ENCODE results near the gene CCDC102A. TPM values are rescaled to one million over a fixed set of nuclear protein-coding genes. Genes with fewer than 3 reads are reported as not detected.

CCDC102A gene
- total RNA-seq, 4 donors from 2014 or later, result 13.1 to 34.9 (median 18.9) TPM

GRCh38 chr16:57566436-57566835 is 30.1 kb upstream of the CCDC102A start:
- DNase-seq, result no peak
- Histone ChIP-seq H3K27ac (no peak overlapping the region), H3K4me1 (no peaks in the 10 kb centered on the region), H3K27me3 (no peaks in the 10 kb centered on the region), H3K36me3 (no peaks in the 10 kb centered on the region), H3K4me3 (replicated peaks in 1 of 3) (no peak overlapping the region), H3K9me3 (no peaks in the 10 kb centered on the region)
- TF ChIP-seq CTCF (IDR thresholded peaks at IDR 0.05), result no peak
- no peak for TF ChIP-seq POLR2A (IDR thresholded peaks at IDR 0.05)
- 88 to 90% methylated on average over 2 to 3 of the region's 3 CpGs for WGBS, 2 donors
- intact Hi-C loops (cut with DNase I), result no loop called here

- H3K36me3 ChIP-seq, result no peaks in the 10 kb centered on the region
- no peaks in the 10 kb centered on the region for H3K27me3 ChIP-seq
- intact Hi-C loops (cut with DNase I), result no loop called here
- H3K4me3 ChIP-seq (replicated peaks in 1 of 3), result no peak overlapping the region
- DNase-seq, result no peak
- no peaks in the 10 kb centered on the region for H3K4me1 ChIP-seq
- TF ChIP-seq POLR2A (IDR thresholded peaks at IDR 0.05) (no peak), CTCF (IDR thresholded peaks at IDR 0.05) (no peak)
- H3K27ac ChIP-seq, result no peak overlapping the region
- H3K9me3 ChIP-seq, result no peaks in the 10 kb centered on the region
- WGBS, 2 donors, result 74 to 81% methylated on average over 2 to 3 of the region's 3 CpGs
Measured at GRCh38 chr16:57565461-57565860, 29.1 kb upstream of the CCDC102A start.

GRCh38 chr16:57564571-57565270 is 28.4 kb upstream of the CCDC102A start:
- Histone ChIP-seq H3K36me3 (no peaks in the 10 kb centered on the region), H3K4me3 (replicated peaks in 1 of 3) (no peak overlapping the region), H3K27me3 (no peaks in the 10 kb centered on the region), H3K27ac (no peak overlapping the region), H3K9me3 (no peaks in the 10 kb centered on the region), H3K4me1 (no peaks in the 10 kb centered on the region)
- intact Hi-C loops (cut with DNase I), result no loop called here
- DNase-seq, result no peak
- TF ChIP-seq CTCF (IDR thresholded peaks at IDR 0.05), result no peak
- WGBS, 2 donors, result 72 to 73% methylated on average over 10 of the region's 10 CpGs

GRCh38 chr16:57563761-57564160 is 27.4 kb upstream of the CCDC102A start:
- no peak for TF ChIP-seq POLR2A (IDR thresholded peaks at IDR 0.05)
- TF ChIP-seq CTCF (IDR thresholded peaks at IDR 0.05), result no peak
- Histone ChIP-seq H3K27me3 (no peaks in the 10 kb centered on the region), H3K9me3 (no peaks in the 10 kb centered on the region), H3K4me3 (replicated peaks in 1 of 3) (no peak overlapping the region), H3K4me1 (no peaks in the 10 kb centered on the region), H3K27ac (no peak overlapping the region), H3K36me3 (no peaks in the 10 kb centered on the region)
- intact Hi-C loops (cut with DNase I), result no loop called here
- 75 to 91% methylated on average over 3 to 12 of the region's 12 CpGs for WGBS, 2 donors
- no peak for DNase-seq

- Histone ChIP-seq H3K9me3 (no peaks in the 10 kb centered on the region), H3K4me3 (replicated peaks in 1 of 3) (no peak overlapping the region), H3K27me3 (no peaks in the 10 kb centered on the region), H3K36me3 (no peaks in the 10 kb centered on the region), H3K4me1 (no peaks in the 10 kb centered on the region), H3K27ac (no peak overlapping the region)
- 87 to 94% methylated on average over 3 of the region's 3 CpGs for WGBS, 2 donors
- TF ChIP-seq POLR2A (IDR thresholded peaks at IDR 0.05) (no peak), CTCF (IDR thresholded peaks at IDR 0.05) (no peak)
- intact Hi-C loops (cut with DNase I), result no loop called here
- DNase-seq, result no peak
Measured at GRCh38 chr16:57563487-57563750, 27.0 kb upstream of the CCDC102A start.

Data from thyroid gland (tissue), 4 donors.